NCI-H1105 treated with DMSO at 0.1 percent for 48 hours (cell line): ENCODE data around the gene CDK4.
"Not testable (repeated sequence)": the region's sequence is repeated elsewhere in the genome, so short reads cannot be mapped to it uniquely, and the experiment has no call there.

ENCODE experiments used
- DNase-seq: peaks from one replicate; lab custom pipeline; 2025; lab: John Stamatoyannopoulos, UW

Gene CDK4

GRCh38 chr12:57751788-57752667, at the start of gene CDK4:
Gene CDK4 (minus strand): TSS chr12:57752310. CDS start chr12:57751717, 593 bp downstream.
- peak; percentile 94 for DNase-seq

- no peak for DNase-seq
Observed at GRCh38 chr12:57800965-57801364, 48.9 kb upstream of the CDK4 start.

GRCh38 chr12:57797933-57798332, 45.8 kb upstream of the CDK4 start:
- no peak for DNase-seq

GRCh38 chr12:57796996-57797395, 44.9 kb upstream of the CDK4 start:
- DNase-seq, result no peak

- DNase-seq, result no peak
Observed at GRCh38 chr12:57795354-57795753, 43.2 kb upstream of the CDK4 start.

GRCh38 chr12:57793920-57794319, 41.8 kb upstream of the CDK4 start:
- no peak for DNase-seq

GRCh38 chr12:57783861-57784260, 31.8 kb upstream of the CDK4 start:
- no peak for DNase-seq

- DNase-seq, result no peak
Observed at GRCh38 chr12:57783466-57783801, 31.3 kb upstream of the CDK4 start.

GRCh38 chr12:57782608-57783465, 30.7 kb upstream of the CDK4 start, which contains the start of gene TSFM:
Gene TSFM (plus strand): TSS chr12:57782787. CDS start chr12:57782802, 15 bp downstream.
- DNase-seq, result peak; percentile 73

GRCh38 chr12:57782243-57782607, 30.1 kb upstream of the CDK4 start:
- no peak for DNase-seq

GRCh38 chr12:57781801-57782200, 29.7 kb upstream of the CDK4 start:
- no peak for DNase-seq

GRCh38 chr12:57781244-57781643, 29.1 kb upstream of the CDK4 start:
- no peak for DNase-seq

GRCh38 chr12:57780284-57780897, 28.3 kb upstream of the CDK4 start:
- DNase-seq, result no peak

GRCh38 chr12:57779736-57780135, 27.6 kb upstream of the CDK4 start:
- no peak for DNase-seq

- DNase-seq, result no peak
Observed at GRCh38 chr12:57777911-57778310, 25.8 kb upstream of the CDK4 start.

GRCh38 chr12:57777367-57777766, 25.3 kb upstream of the CDK4 start:
- no peak for DNase-seq

- no peak for DNase-seq
Observed at GRCh38 chr12:57776247-57776587, 24.1 kb upstream of the CDK4 start.

- DNase-seq, result no peak
Observed at GRCh38 chr12:57775563-57776246, 23.6 kb upstream of the CDK4 start.

GRCh38 chr12:57775044-57775443, 22.9 kb upstream of the CDK4 start:
- no peak for DNase-seq

GRCh38 chr12:57774634-57775033, 22.5 kb upstream of the CDK4 start:
- DNase-seq, result not testable (repeated sequence)

- DNase-seq, result no peak
Observed at GRCh38 chr12:57772429-57773322, 20.6 kb upstream of the CDK4 start, which contains the start of gene EEF1AKMT3. Gene EEF1AKMT3 (plus strand): TSS chr12:57772614. CDS start chr12:57772725, 111 bp downstream.
